SH-SY5Y (cell line): ENCODE data around the gene STING1.

Source experiments
- GATA2 ChIP-seq: IDR thresholded peaks from 2 replicates; pipeline ENCODE4 v1.6.1; 2011; ENCODE audit warnings: mild to moderate bottlenecking, low read depth, low read length
- GATA3 ChIP-seq: IDR thresholded peaks from 2 replicates; pipeline ENCODE4 v1.6.1; 2011; ENCODE audit warnings: low read depth, mild to moderate bottlenecking, low read length, moderate library complexity

DNA sequence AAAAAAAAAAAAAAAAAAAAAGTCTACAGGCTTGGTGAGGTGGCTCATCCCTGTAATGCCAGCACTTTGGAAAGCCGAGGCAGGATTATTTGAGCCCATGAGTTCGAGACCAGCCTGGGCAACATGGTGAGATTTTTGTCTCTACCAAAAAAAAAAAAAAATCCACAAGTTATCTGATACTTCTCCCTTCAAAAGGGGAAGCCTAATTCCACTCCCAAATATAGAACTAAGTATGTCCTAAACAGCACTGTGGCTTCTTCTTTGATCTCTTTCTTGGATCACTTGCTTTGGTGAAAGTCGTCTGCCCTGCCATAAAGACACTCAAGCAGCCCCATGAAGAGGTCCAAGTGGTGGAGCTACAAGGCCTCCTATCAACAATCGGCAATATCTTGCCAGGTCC, 18.8 kb upstream of the STING1 start:
- TF ChIP-seq GATA2: no peak
- no peak for TF ChIP-seq GATA3
